Thyroid gland (tissue), 4 donors: ENCODE data around the gene TMIGD2. TPM values are rescaled to one million over a fixed set of nuclear protein-coding genes. Genes with fewer than 3 reads are reported as not detected.

Experiments
- DNase-seq, 2 donors: peaks; one replicate each; pipeline ENCODE4 v3.0.0-alpha.2; 2019
- H3K27ac ChIP-seq, 3 donors: fragments of 200-600 bp; sonication (generic); 1 replicate in 2 of 3; 2 replicates in 1 of 3; pipeline ENCODE4 v1.5.1; 2016 to 2019; ENCODE audit warnings: mild to moderate bottlenecking in 1 of 3, moderate library complexity in 1 of 3
- H3K27me3 ChIP-seq: fragments of 200-600 bp; sonication (generic); one replicate; pipeline ENCODE4 v1.5.1; 2019
- H3K36me3 ChIP-seq, 2 donors: fragments of 200-600 bp; sonication (generic); one replicate each; pipeline ENCODE4 v1.5.1; 2016 to 2019
- H3K4me1 ChIP-seq, 2 donors: fragments of 200-600 bp; sonication (generic); one replicate each; pipeline ENCODE4 v1.5.1; 2017 to 2019
- H3K4me3 ChIP-seq, 3 donors: fragments of 200-600 bp; sonication (generic); replicated peaks in 1 of 3; 1 replicate in 2 of 3; 2 replicates in 1 of 3; pipeline ENCODE4 v1.5.1; 2016; ENCODE audit warnings: mild to moderate bottlenecking in 1 of 3
- H3K9me3 ChIP-seq: fragments of 200-600 bp; sonication (generic); one replicate; pipeline ENCODE4 v1.5.1; 2017
- POLR2A ChIP-seq, 2 donors: fragments of 450-650 bp; IDR thresholded peaks; one replicate each; pipeline ENCODE4 v1.6.1; 2017; ENCODE audit warnings: antibody characterized with exemption in 2 of 2, mild to moderate bottlenecking in 2 of 2, moderate library complexity in 1 of 2
- WGBS, 2 donors: methylation state at CpG; one replicate each; pipeline ENCODE4 v1.1.5; 2017; 5-methylcytosine and 5-hydroxymethylcytosine counted together
- intact Hi-C: fragments of 100-400 bp; cut with DNase I; formaldehyde crosslinking; loops from one replicate; pipeline ENCODE4 v1.15.1; 2023
- total RNA-seq, 4 donors: library from RNA; depleted of rRNA; stranded (reverse); fragments of >200 nt; gene quantifications; one replicate each; pipeline ENCODE4 v1.2.3, GENCODE V29; 2016
- TF ChIP-seq, protein P1 (sequence below), 6 experiments: fragments of 200-600 bp in 3 of 6; fragments of 450-650 bp in 3 of 6; sonication (generic) in 3 of 6; IDR thresholded peaks; one replicate each; pipeline ENCODE4 v1.5.1; 2016 to 2019; ENCODE audit warnings: antibody characterized with exemption in 6 of 6, mild to moderate bottlenecking in 2 of 6, inconsistent platforms in 1 of 6, moderate library complexity in 1 of 6

TMIGD2 gene
- total RNA-seq, 4 donors from 2014 or later, result not detected

DNA sequence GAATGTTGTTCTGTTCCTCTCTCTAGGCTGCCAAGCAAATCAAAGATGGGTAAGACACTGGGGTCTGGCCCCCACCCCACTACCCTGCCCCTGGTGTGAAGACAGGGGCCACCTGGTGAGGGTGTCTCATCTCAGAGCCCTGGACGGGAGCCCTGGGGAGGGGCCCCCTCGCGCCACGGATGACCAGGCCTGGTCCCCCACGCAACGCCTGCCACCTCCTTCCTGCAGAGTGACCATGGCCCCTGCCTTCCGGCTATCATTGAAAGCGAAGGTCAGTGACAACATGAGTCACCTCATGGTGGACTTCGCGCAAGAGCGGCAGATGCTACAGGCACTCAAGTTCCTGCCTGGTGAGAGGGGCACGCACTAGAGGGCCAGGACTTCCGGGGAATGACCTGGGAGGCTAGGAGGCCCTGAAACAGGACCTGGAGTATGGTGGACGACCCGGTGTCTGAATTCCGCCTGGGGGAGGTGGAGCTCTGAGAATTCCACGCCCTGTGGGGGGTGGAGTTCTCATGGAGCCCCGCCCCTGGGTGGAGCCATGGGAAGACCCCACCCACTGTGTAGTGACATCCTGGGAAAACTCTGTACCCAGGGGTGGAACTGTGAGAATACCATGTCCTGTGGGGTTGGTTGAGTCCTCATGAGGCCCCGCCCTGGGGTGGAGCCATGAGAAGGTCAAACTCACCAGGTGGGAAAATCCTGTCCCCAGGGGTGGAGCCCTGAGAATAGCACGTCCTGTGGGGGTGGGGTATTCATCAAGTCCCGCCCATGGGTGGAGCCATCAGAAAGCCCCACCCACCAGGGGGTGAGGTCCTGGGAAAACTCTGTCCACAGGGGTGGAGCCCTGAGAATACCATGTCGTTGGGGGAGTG lies 8.3 kb upstream of the TMIGD2 start:
- Histone ChIP-seq H3K27ac (no peak overlapping the region), H3K36me3 (no peaks in the 10 kb centered on the region), H3K9me3 (no peaks in the 10 kb centered on the region), H3K4me1 (no peaks in the 10 kb centered on the region), H3K27me3 (no peaks in the 10 kb centered on the region), H3K4me3 (no peak overlapping the region)
- WGBS, 2 donors, result 91 to 92% methylated on average over 15 to 17 of the region's 22 CpGs
- TF ChIP-seq, protein P1, sequence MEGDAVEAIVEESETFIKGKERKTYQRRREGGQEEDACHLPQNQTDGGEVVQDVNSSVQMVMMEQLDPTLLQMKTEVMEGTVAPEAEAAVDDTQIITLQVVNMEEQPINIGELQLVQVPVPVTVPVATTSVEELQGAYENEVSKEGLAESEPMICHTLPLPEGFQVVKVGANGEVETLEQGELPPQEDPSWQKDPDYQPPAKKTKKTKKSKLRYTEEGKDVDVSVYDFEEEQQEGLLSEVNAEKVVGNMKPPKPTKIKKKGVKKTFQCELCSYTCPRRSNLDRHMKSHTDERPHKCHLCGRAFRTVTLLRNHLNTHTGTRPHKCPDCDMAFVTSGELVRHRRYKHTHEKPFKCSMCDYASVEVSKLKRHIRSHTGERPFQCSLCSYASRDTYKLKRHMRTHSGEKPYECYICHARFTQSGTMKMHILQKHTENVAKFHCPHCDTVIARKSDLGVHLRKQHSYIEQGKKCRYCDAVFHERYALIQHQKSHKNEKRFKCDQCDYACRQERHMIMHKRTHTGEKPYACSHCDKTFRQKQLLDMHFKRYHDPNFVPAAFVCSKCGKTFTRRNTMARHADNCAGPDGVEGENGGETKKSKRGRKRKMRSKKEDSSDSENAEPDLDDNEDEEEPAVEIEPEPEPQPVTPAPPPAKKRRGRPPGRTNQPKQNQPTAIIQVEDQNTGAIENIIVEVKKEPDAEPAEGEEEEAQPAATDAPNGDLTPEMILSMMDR (IDR thresholded peaks at IDR 0.05), result no peak
- no peak for TF ChIP-seq POLR2A (IDR thresholded peaks at IDR 0.05)
- DNase-seq, result no peak
- intact Hi-C loops, result no loop called here

DNA sequence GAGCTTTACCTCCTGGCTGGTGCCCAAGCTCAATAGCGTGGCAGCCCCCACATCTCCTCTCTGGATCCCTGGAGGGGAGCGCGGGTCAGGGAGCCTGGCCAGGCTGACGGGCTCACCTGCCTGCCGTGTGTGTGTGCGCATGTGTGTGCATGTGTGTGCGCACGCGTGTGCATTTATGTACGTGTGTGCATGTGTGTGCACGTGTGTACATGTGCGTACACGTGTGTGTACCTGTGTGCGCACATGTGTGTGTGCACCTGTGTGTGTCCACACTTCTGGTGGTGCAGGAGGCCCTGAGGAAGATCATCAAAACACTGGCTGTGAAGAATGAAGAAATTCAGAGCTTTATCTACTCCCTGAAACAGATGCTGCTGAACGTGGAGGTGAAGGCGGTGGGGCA lies 3.5 kb upstream of the TMIGD2 start:
- TF ChIP-seq, protein P1 (IDR thresholded peaks at IDR 0.05), result no peak
- no peak for TF ChIP-seq POLR2A (IDR thresholded peaks at IDR 0.05)
- Histone ChIP-seq H3K36me3 (no peaks in the 10 kb centered on the region), H3K4me1 (no peaks in the 10 kb centered on the region), H3K27ac (no peak overlapping the region), H3K27me3 (no peaks in the 10 kb centered on the region), H3K9me3 (no peaks in the 10 kb centered on the region), H3K4me3 (no peak overlapping the region)
- DNase-seq, result no peak
- intact Hi-C loops, result no loop called here
- WGBS, 2 donors, result 78 to 81% methylated on average over 10 to 16 of the region's 16 CpGs

DNA sequence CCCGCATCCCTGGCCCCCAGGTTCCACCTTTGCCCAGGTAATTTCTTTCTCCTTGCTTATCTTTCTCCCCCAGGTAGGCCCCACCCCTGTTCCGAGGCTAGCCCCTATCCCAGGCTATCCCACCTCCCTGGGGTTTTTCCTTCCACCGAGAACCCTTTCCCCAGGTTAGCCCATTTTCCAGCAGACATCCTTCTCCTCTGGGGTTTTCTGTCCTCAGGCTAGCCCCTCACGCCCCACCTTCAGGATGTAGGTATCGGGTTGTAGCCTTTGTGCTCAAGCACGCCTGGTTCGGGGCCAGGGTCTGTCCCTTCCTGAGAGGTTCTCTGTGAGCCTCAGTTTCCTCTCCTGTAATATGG lies 3.0 kb upstream of the TMIGD2 start:
- Histone ChIP-seq H3K4me3 (no peak overlapping the region), H3K4me1 (no peaks in the 10 kb centered on the region), H3K27me3 (no peaks in the 10 kb centered on the region), H3K36me3 (no peaks in the 10 kb centered on the region), H3K27ac (no peak overlapping the region), H3K9me3 (no peaks in the 10 kb centered on the region)
- TF ChIP-seq, protein P1 (IDR thresholded peaks at IDR 0.05), result no peak
- TF ChIP-seq POLR2A (IDR thresholded peaks at IDR 0.05), result no peak
- no peak for DNase-seq
- 68 to 71% methylated on average over 7 of the region's 7 CpGs for WGBS, 2 donors
- intact Hi-C loops, result no loop called here

DNA sequence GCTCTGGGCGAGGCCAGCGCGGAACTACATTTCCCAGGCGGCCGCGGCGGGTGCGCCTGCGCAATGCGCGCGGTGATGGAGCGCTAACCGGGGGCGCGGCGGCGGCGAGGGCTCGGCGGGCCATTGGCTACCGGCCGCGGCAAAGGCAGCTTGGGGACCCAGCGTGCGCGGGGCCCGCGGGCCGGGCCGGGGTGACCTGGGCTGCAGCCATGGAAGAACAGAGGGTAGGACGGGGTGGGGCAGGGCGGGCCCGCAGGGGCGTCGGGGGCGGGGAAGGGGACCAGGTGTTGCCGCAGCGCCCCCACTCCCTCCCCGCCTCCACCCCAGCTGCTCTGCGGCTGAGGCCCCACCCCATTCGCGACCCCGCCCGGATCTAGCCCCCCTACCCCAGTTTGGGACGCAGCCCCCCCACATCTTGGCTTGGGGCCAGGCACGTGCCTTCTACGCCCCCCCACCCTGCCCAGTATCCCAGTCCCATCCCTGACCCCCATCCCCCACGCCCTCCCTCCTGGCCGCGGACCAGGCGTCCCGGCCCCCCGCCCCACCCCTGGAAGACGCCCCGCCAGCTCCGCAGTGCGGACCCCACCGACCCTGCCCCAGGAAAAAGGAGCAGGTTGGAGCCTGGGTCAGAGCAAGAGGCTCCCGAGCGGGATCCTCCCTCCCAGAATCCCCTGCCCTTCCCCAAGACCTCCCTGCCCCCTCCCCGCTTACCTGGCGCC lies 2.5 kb upstream of the TMIGD2 start, which contains the start of gene FSD1:
FSD1 (plus strand) TSS at position 61 of the 719 bp plus-strand sequence; CDS start at position 210, 149 bp downstream.
- Histone ChIP-seq H3K36me3 (no peaks in the 10 kb centered on the region), H3K4me1 (no peaks in the 10 kb centered on the region), H3K9me3 (no peaks in the 10 kb centered on the region), H3K27me3 (no peaks in the 10 kb centered on the region), H3K27ac (no peak within 1 kb of the TSS), H3K4me3 (no peak within 1 kb of the TSS)
- 19 to 37% methylated on average over 4 to 7 of the region's 63 CpGs for WGBS, 2 donors
- TF ChIP-seq POLR2A (IDR thresholded peaks at IDR 0.05), result no peak
- DNase-seq, result no peak
- intact Hi-C loops, result no loop called here

DNA sequence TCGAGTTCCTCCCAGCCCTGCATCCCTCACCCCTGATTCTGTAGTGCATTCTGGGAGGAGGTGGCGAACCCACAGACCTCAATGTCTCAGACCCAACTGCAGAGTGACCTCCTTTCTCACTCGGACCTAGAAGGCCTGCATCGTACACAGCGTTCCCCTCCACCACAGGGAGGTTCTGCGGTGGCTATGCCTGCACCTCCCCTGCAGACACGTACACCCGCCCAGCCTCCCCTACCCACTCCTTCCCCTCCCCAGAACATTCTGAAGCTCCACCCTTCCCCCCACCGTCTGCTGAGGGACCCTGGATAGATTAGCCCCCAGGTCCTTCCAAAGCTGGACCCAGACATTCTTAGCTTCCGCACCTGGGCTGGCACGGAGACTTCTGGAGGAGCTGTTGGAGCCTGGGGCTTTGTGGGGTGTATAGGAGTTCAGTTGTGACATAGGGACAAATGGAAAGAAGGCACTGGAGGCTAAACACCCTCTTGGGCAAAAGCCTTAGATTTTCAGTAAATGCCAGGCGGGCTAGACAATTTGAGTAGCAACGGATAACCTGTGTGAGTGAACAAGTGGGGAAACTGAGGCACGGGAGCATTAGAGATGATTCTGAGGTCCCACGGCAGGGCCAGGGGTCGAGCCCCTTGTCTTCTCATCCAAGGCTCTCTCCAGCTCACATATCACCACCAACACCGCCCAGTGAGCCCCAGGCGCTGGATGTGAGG lies 1.8 kb upstream of the TMIGD2 start:
- intact Hi-C loops, result no loop called here
- no peak for TF ChIP-seq POLR2A (IDR thresholded peaks at IDR 0.05)
- TF ChIP-seq, protein P1 (IDR thresholded peaks at IDR 0.05), result no peak
- H3K4me3 ChIP-seq, result no peak overlapping the region
- 55 to 59% methylated on average over 16 to 17 of the region's 18 CpGs for WGBS, 2 donors
- no peaks in the 10 kb centered on the region for H3K9me3 ChIP-seq
- H3K27me3 ChIP-seq, result no peaks in the 10 kb centered on the region
- H3K4me1 ChIP-seq, result no peaks in the 10 kb centered on the region
- no peak for DNase-seq
- no peaks in the 10 kb centered on the region for H3K36me3 ChIP-seq
- H3K27ac ChIP-seq, result no peak overlapping the region
